Loucy (cell line): ENCODE results near the gene THADA.

Experiments used
- H2AFZ ChIP-seq: fragments of 200-600 bp; sonication (generic); 2 replicates; pipeline ENCODE4 v1.6.0; 2016; ENCODE audit warnings: antibody characterized with exemption, mild to moderate bottlenecking, low read length, moderate library complexity
- H3F3A ChIP-seq: fragments of 200-600 bp; 2 replicates; pipeline ENCODE4 v1.6.0; 2016; ENCODE audit warnings: antibody characterized with exemption, low read depth, mild to moderate bottlenecking
- H3K27me3 ChIP-seq: fragments of 200-600 bp; sonication (generic); 2 replicates; pipeline ENCODE4 v1.6.1; 2014; ENCODE audit warnings: low read length, mild to moderate bottlenecking; ENCODE audit not compliant: insufficient read depth, poor library complexity, severe bottlenecking
- H3K36me3 ChIP-seq: fragments of 200-600 bp; sonication (generic); 2 replicates; pipeline ENCODE4 v1.6.1; 2016; ENCODE audit warnings: low read length; ENCODE audit not compliant: insufficient read depth
- H3K4me1 ChIP-seq: fragments of 200-600 bp; sonication (generic); 2 replicates; pipeline ENCODE4 v1.5.1; 2014; ENCODE audit warnings: low read length, mild to moderate bottlenecking; ENCODE audit not compliant: insufficient read depth, poor library complexity, severe bottlenecking
- H3K4me2 ChIP-seq: fragments of 200-600 bp; sonication (generic); 2 replicates; pipeline ENCODE4 v1.6.0; 2014; ENCODE audit warnings: antibody characterized with exemption, low read length, low read depth, mild to moderate bottlenecking; ENCODE audit not compliant: poor library complexity, severe bottlenecking
- H3K4me3 ChIP-seq: fragments of 200-600 bp; sonication (generic); 2 replicates; pipeline ENCODE4 v1.5.1; 2014; ENCODE audit warnings: low read length, mild to moderate bottlenecking, mixed read lengths; ENCODE audit not compliant: poor library complexity, severe bottlenecking
- H3K79me2 ChIP-seq: fragments of 200-600 bp; sonication (generic); 2 replicates; pipeline ENCODE4 v1.6.1; 2014; ENCODE audit warnings: low read length; ENCODE audit not compliant: insufficient read depth
- H3K9ac ChIP-seq: fragments of 200-600 bp; sonication (generic); 2 replicates; pipeline ENCODE4 v1.6.0; 2014; ENCODE audit warnings: mild to moderate bottlenecking, low read depth, low read length, moderate library complexity; ENCODE audit not compliant: poor library complexity, severe bottlenecking
- H3K9me2 ChIP-seq: fragments of 200-600 bp; sonication (generic); replicated peaks from 2 replicates; pipeline ENCODE4 v1.6.1; 2016; ENCODE audit warnings: low read depth, low read length, mixed read lengths
- H3K9me3 ChIP-seq: fragments of 200-600 bp; sonication (generic); 2 replicates; pipeline ENCODE4 v1.6.1; 2014; ENCODE audit warnings: mild to moderate bottlenecking, antibody characterized with exemption, low read length, low read depth; ENCODE audit not compliant: insufficient read depth
- H4K20me1 ChIP-seq: fragments of 200-600 bp; sonication (generic); 2 replicates; pipeline ENCODE4 v1.6.0; 2014; ENCODE audit warnings: antibody characterized with exemption, low read length, mild to moderate bottlenecking; ENCODE audit not compliant: insufficient read depth, poor library complexity, severe bottlenecking
- EZH2phosphoT487 ChIP-seq: fragments of 200-600 bp; IDR thresholded peaks from 2 replicates; pipeline ENCODE4 v1.6.1; 2018; ENCODE audit warnings: antibody characterized with exemption, mild to moderate bottlenecking, moderate library complexity, borderline replicate concordance
- TF ChIP-seq, protein P1 (sequence below): fragments of 200-600 bp; sonication (generic); conservative IDR thresholded peaks from 2 replicates; pipeline ENCODE4 v1.5.1; 2014; ENCODE audit warnings: mild to moderate bottlenecking, antibody characterized with exemption, low read length

THADA gene

DNA sequence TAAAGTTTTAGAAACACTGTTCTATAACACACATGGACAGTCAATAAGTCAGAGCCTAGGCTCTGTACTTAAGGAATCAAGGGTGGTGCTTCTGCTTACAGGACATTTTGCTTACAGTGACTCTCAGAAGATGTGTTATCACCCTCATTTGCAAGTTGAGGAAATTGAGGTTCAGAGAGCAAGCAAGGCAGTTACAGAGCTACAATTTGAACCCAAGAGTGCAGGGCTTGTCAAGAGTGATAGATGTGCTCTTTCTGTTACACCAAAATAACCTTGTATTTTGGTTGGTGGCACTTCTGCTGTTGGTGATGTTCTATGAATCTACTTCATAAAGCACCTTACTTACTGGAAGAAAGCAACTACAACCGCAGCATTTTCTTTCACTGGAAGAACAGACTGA lies 170.2 kb downstream of the THADA start:
- peaks cover 35% of the 10 kb centered on the region for H3K4me1 ChIP-seq
- H3K79me2 ChIP-seq = no peaks in the 10 kb centered on the region
- TF ChIP-seq, protein P1, sequence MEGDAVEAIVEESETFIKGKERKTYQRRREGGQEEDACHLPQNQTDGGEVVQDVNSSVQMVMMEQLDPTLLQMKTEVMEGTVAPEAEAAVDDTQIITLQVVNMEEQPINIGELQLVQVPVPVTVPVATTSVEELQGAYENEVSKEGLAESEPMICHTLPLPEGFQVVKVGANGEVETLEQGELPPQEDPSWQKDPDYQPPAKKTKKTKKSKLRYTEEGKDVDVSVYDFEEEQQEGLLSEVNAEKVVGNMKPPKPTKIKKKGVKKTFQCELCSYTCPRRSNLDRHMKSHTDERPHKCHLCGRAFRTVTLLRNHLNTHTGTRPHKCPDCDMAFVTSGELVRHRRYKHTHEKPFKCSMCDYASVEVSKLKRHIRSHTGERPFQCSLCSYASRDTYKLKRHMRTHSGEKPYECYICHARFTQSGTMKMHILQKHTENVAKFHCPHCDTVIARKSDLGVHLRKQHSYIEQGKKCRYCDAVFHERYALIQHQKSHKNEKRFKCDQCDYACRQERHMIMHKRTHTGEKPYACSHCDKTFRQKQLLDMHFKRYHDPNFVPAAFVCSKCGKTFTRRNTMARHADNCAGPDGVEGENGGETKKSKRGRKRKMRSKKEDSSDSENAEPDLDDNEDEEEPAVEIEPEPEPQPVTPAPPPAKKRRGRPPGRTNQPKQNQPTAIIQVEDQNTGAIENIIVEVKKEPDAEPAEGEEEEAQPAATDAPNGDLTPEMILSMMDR = no peak
- TF ChIP-seq EZH2phosphoT487 = no peak
- H3K4me3 ChIP-seq = peak overlapping the region; percentile 29
- peaks cover 10% of the 10 kb centered on the region; the same call in 1 of the 2 replicates for H3F3A ChIP-seq
- H3K36me3 ChIP-seq = no peaks in the 10 kb centered on the region
- H3K4me2 ChIP-seq = peak overlapping the region; percentile 62
- no peaks in the 10 kb centered on the region for H3K9me3 ChIP-seq
- no peaks in the 10 kb centered on the region for H3K27me3 ChIP-seq
- H2AFZ ChIP-seq = peak overlapping the region; percentile 26; the same call in 1 of the 2 replicates
- H4K20me1 ChIP-seq = no peaks in the 10 kb centered on the region
- H3K9me2 ChIP-seq = no peaks in the 10 kb centered on the region
- H3K9ac ChIP-seq = peak overlapping the region; percentile 49

DNA sequence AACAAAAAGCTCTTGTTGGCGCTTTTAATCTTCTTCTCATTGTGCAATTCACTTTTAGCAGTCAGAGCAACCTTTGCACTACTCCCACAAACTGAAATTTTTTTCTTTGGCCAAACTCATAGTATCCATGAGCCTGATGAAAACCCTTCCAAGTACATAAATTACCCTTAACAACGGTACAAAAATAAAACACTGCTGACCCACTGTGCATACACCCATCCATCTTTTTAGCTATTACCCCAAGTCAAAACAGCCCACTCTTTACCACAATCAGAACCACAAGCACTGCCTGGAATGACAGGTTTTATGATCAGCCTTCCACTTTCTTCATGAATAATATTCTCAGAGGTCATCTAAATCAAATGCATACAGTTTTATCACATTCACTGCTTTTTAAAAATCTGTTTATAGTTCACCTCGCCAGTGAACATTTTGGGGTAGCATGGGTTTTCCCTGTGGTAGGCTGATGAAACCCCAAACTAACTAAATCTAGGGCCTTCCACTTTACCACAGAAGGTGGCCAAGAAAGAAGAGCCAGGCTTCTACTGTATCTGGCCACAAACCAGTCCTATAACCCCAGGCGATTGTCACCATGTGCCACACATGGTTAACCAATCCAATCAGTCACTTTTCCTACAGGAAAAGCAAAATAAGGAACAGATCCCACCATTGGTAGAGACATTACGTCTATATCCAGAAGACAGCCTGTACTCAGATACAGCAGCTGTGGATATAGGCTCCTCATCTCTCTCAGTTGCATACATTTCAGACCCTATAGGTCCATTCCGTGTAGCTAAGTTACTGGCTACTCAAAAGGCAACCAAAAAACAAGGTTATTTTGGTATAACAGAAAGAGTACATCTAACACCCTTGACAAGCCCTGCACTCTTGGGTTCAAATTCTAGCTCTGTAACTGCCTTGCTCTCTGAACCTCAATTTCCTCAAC lies 171.3 kb downstream of the THADA start:
- Histone ChIP-seq H3K79me2 (no peaks in the 10 kb centered on the region), H4K20me1 (no peaks in the 10 kb centered on the region), H3K9me3 (no peaks in the 10 kb centered on the region), H3K27me3 (no peaks in the 10 kb centered on the region), H3K9ac (peak overlapping the region; percentile 49), H3K4me3 (no peak overlapping the region), H3K4me1 (peaks cover 35% of the 10 kb centered on the region), H3K9me2 (no peaks in the 10 kb centered on the region), H3F3A (peaks cover 10% of the 10 kb centered on the region; the same call in 1 of the 2 replicates), H3K4me2 (peak overlapping the region; percentile 62), H3K36me3 (no peaks in the 10 kb centered on the region), H2AFZ (no peak overlapping the region)
- TF ChIP-seq, protein P1 = no peak
- no peak for TF ChIP-seq EZH2phosphoT487

DNA sequence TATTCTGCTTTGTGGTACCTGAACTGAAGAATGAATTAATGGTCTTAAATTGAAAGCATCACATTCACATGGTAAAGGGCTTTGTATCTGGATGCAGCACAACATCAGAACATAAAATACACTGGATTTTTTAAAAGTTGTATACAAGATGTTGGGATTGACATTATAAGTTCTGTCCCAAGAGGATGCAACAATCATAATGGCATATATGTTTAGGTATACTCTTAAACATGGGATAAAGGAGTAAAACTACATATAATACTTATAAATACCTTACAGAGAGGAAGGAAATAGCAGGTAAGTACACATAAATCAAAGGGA lies 171.9 kb downstream of the THADA start:
- H2AFZ ChIP-seq = no peak overlapping the region
- no peak overlapping the region for H3K9ac ChIP-seq
- no peaks in the 10 kb centered on the region for H3K27me3 ChIP-seq
- H3K9me2 ChIP-seq = no peaks in the 10 kb centered on the region
- H3K4me3 ChIP-seq = no peak overlapping the region
- no peaks in the 10 kb centered on the region for H3K9me3 ChIP-seq
- H4K20me1 ChIP-seq = no peaks in the 10 kb centered on the region
- TF ChIP-seq, protein P1 = no peak
- TF ChIP-seq EZH2phosphoT487 = no peak
- H3K4me1 ChIP-seq = peaks cover 35% of the 10 kb centered on the region
- H3K36me3 ChIP-seq = no peaks in the 10 kb centered on the region
- H3K4me2 ChIP-seq = peak overlapping the region; percentile 62
- H3F3A ChIP-seq = peaks cover 10% of the 10 kb centered on the region; the same call in 1 of the 2 replicates
- no peaks in the 10 kb centered on the region for H3K79me2 ChIP-seq
